NCI-H1417 (cell line): ENCODE results near the gene GNG11.
A peak's percentile ranks its signal among the peaks of the same experiment; 100 is the strongest.

Source experiments
- DNase-seq, 3 experiments: peaks; one replicate each; lab custom pipeline; 2025; lab: John Stamatoyannopoulos, UW

Gene GNG11

DNA sequence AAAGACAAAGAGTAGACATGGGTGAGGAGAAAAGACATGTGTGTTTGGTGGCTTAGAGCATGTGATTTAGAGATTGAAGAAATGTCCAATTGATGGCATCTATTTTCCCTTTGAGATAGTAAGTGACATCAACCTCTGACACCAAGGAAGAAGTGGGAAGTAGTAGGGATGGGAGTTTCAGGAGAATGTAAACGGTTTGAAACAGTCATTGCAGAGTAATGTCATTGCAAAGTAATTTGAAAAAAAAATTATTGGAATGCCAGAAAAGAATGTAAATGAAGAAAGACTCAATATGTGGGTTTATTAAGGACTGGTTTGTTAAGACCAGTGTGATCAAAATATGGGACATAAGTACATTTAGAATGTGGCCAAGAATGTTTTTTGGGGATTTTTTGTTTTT, 26.6 kb downstream of the GNG11 start:
- DNase-seq, result no peak

DNA sequence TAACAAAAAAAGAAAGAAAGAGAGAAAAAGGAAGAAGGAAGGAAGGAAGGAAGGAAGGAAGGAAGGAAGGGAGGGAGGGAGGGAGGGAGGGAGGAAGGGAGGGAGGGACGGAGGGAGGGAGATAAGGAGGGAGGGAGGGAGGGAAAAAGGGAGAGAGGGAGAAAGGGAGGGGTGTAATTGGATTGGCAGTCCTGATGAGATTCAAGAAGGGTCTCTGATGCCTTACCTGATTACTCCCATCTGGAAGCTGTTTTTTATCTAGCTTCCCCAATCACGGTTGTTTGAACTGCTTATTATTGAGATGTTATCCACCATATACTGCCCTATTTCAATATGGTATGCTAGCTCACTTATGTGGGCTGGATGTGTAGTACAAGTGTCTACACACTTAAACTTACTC, 27.3 kb downstream of the GNG11 start:
- DNase-seq, result no peak

DNA sequence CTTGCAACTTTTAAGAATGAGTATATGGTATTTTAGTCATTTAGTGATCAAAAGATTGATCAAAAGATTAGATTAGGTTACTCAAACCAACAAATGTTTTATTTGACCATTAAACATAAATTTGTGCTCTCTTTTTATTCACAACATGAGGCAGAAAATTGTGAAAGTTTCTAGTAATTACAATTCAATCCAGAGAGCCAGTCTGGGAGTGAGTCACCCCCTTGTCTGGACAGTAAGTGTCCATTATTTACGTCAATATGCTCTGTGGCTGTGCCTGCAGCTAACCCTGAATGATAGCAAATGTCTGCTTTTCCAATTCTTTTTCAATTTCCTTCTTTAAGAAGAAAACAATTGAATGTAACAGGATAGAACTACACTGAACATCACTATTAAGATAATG, 27.9 kb downstream of the GNG11 start:
- peak in 1 of 3 experiments; percentile 21 for DNase-seq

DNA sequence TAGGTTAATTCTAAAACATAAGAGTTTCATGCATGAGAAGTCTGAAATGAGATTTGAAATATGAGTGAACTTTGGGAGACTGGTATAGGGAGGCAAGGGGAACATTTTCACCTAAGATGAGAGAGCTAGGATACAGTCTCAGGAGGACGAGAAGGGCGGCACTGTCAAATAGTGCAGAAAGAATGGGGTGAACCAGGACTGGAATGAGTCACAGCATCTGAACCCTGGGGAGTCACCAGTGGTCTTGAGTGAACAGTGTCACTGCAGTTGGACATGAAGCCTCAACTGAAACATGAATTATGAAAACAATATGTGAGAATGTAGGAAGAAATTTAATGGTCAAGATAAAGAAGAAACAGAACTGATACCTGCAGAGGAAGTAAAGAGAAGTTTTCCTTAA, 33.8 kb downstream of the GNG11 start:
- DNase-seq, result no peak

DNA sequence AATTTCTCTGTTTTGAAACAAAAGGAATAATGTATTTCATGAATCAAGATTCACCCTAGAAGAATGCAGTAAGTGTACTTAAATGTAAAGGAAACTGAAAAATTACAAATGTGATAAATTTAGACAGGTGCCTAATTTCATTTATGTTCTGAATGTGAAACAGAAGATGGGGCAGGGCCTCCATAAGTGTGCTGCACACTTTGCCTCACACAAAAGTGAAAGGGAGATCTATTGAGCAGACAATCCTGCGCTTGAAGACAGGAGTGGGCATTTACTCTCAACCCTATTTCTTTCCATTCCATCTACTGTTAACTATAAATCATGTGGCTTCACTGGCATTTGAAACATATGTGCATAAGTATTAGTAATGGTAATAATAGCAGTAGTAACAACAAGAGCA, 36.2 kb downstream of the GNG11 start:
- DNase-seq, result no peak

DNA sequence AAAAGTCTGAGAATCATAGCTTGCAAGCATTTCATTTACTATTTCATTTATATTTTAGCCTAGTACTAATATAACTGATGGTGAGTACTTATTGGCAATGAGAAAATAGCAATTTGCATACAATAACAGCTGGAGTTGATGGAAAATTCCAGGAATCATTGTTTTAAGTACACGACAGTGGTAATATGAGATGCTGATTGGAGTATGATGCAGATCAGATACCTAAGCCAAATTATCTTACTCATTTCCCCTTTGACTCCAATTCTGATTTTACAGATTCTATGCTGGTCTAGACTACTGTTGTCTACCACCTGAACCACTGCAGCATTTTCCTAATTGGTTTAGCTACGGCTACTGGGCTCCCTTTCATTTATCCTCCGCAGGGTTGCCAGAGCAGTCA, 36.7 kb downstream of the GNG11 start:
- no peak for DNase-seq

DNA sequence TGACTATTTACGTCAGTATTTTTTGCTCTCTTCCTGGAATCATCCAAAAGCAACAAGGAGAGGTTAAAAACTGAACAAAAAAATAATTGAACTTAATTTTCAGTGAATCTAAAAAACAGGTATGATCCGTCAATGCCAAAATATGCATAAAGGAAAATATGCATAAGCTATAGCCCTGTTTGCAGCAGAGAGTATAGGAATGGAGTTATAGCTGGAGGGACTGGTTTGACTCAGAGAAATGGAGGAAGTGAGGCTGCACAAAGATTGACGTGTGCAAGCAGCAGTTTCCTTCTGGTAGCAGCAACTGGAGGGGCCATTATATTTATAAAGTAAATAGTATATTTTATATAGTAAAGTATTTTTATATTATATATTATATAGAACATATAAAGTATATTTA, 37.1 kb downstream of the GNG11 start:
- DNase-seq, result no peak

DNA sequence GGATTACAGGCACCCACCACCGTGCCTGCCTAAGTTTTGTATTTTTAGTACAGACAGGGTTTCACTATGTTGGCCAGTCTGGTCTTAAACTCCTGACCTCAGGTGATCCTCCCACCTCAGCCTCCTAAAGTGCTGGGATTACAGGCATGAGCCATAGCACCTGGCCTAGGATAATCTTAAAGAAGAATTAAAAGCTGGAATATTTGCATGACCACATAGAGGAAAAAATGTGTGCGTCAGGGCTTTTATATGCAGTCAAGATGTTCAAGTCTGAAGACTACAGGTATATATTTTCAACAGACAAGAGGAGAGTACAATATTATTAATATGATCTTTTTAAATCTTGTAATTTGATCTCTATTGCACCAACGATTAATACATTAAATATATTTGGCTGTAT, 39.5 kb downstream of the GNG11 start:
- DNase-seq, result no peak

DNA sequence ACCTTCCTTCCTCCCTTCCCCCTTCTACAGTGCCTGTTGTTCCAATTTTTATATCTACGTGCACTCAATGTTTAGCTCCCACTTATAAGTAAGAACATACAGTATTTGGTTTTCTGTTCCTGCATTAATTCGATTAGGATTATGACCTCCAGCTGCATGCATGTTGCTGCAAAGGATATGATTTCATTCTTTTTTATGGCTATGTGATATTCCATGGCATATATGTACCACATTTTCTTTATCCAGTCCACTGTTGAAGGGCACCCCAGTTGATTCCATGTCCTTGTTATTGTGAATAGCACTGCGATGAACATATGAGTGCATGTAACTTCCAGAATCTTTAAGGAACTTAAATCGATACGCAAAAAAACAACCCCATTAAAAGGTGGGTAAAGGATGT, 42.7 kb downstream of the GNG11 start:
- DNase-seq, result no peak

DNA sequence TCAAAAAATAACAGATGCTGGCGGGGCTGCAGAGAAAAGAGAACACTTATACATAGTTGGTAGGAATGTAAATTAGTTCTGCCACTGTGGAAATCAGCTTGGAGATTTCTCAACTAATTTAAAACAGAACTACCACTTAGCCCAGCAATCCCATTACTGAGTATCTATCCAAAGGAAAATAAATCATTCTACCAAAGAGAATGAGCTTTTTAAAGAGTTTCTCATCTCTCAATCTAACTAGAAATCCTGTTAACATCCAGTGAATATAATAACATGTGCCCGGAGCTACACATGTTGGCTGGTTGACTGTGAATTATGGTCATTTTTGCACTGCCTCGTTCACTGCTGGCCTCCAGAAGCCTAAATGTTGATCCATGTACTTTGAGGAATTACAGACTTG, 43.3 kb downstream of the GNG11 start:
- DNase-seq, result no peak

DNA sequence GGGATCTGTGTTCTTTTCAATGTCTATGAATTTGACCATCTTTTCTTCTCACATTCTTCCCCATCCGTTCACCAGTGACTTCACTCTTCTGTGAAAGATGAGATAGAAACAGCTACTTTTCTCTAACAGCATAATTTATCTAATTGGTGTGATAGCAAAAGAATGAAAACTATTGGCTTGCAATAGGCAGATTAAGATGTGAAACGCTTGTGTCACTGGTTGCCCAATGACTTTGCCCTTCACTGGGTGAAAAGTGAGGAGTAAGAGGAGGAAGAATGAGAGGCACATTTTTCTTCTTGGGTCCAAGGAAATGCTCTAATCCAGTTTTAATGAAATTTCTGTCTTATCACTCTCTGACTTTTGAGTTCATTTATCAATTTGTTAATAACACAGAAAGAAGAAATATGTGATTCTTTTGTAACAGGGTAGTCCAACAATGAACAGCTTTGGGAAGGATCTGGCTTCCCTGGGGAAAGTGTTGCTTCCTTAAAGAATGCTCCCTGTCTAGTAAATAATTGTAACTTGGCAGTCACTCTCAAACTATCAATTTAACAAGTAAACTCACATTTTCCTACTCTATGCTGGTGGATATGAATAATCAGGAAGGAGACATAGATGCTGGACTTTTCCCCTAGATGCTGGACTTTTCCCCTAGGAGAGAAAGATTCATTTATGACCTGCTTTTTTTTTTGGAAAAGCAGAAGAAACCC, 47.5 kb downstream of the GNG11 start:
- DNase-seq, result no peak

DNA sequence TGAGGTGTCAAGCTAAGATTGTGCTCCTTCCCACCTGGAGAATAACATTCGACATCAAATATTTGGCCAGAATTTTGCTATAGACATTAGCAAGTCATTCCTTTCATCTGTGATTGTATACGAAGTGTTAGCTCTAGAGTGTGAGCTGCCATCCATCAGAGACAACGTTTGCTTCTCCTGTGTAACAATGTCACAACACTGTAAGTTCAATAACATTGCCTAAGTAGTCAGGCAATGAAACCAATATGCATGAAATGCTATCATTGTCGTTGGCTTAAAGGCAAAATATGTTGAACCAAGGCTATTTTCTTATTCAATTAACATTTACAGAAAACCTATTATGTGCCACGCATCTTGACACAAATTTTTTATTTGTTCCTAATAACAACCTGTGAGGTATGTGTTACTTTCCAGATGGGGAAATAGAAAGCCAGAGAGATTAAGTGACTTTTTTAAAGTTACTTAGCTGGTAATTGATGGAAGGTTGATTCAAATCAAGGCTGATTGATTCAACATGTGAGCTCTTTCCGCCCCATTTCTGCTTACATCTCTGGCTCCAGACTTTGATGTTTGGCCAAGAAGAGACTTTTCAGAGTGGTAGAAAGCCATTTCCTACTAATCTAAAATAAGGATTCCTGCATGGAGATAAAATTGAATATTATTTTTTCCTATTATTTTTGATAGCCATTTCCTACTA, 50.6 kb downstream of the GNG11 start:
- DNase-seq, result no peak

DNA sequence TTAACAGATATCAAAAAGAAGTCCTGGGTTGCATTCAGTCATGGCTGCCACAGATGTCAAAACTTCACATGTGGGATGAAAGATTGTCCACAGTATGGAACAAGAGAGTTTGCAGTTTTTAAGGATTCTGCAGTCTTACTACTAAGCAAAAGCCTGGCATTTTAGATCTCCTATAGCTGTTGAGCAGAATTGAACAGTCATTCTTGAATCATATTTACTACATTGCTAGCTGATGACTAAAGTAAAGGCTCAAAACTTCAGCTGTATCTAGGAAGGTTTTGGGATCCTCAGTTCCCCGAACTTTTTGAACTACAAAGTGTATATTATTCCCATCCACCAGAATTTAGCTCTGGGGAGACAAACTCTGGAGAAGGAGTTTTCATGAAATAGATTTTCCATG, 51.6 kb downstream of the GNG11 start:
- no peak for DNase-seq

DNA sequence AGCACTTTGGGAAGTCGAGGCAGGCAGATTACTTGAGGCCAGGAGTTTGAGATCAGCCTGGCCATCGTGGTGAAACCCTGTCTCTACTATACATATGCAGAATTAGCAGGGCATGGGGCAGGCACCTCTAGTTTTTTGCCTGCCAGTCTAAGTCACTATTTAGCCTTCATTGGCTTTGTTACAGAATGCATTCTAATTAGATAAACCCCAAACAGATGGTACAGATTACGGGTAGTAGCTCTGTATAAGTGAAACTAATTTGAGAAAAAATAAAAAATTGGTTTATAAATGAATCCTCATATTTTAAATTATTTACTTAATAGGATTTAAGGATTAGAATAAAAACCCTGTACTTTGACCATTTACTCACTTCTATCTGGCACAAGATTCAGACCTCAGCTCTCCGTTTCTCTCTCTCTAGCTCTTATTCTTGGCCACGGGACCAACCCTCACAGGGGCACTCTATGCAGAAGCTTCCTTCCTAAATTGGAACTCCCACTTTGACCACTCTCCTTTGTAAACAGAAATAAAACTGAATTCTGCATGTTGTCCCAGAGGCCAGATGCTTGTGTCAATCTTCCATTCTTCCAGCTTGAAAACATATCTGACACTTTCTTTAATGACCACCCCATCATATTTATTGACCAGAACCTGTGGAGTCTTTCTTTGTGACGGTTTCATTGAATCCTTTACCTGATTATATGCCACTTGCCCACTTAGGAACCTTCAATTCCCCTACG, 55.8 kb downstream of the GNG11 start:
- no peak for DNase-seq
